ENCODE measurements around the gene DOK7. TPM values are rescaled to one million over a fixed set of nuclear protein-coding genes. Genes with fewer than 3 reads are reported as not detected.

The DOK7 gene
- total and polyA plus RNA-seq, 4 donors, result 0.13 to 0.84 (median 0.46) TPM

DNA sequence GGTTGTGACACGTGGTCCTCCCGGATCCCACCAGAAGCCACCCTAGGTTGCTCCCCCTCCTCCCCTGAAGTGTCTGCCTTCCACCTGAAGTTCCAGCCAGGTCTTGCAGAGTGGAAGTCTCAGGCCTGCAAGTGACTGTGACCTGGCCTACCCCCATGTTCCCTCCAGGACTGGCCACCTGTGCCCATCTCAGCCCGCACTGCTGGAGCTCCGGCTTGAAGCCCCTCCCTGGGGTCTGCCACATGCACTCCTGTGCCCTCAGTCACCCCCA is 27.5 kb upstream of the DOK7 start:
- no peak overlapping the region for H3K9ac ChIP-seq (ENCODE audit: low read depth in 1 of 2, low read length in 2 of 2)
- TF ChIP-seq EGR1 (IDR thresholded peaks at IDR 0.05; ENCODE audit: low read depth in 2 of 2) (no peak), FOXA1 (IDR thresholded peaks at IDR 0.05) (no peak), SP1 (IDR thresholded peaks at IDR 0.05) (no peak), YY1 (IDR thresholded peaks at IDR 0.05) (no peak), JUND (IDR thresholded peaks at IDR 0.05) (no peak), FOXA2 (IDR thresholded peaks at IDR 0.05) (no peak), GABPA (IDR thresholded peaks at IDR 0.05 in 1 of 2, conservative IDR thresholded peaks at IDR 0.05 in 1 of 2) (no peak), HNF4A (conservative IDR thresholded peaks at IDR 0.05) (no peak), HNF4G (IDR thresholded peaks at IDR 0.05) (no peak), TAF1 (conservative IDR thresholded peaks at IDR 0.05) (no peak)
- TF ChIP-seq, protein P1, sequence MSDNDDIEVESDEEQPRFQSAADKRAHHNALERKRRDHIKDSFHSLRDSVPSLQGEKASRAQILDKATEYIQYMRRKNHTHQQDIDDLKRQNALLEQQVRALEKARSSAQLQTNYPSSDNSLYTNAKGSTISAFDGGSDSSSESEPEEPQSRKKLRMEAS (IDR thresholded peaks at IDR 0.05), result no peak
- TF ChIP-seq, protein P2, sequence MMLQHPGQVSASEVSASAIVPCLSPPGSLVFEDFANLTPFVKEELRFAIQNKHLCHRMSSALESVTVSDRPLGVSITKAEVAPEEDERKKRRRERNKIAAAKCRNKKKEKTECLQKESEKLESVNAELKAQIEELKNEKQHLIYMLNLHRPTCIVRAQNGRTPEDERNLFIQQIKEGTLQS (IDR thresholded peaks at IDR 0.05), result no peak
- TF ChIP-seq, protein P3, sequence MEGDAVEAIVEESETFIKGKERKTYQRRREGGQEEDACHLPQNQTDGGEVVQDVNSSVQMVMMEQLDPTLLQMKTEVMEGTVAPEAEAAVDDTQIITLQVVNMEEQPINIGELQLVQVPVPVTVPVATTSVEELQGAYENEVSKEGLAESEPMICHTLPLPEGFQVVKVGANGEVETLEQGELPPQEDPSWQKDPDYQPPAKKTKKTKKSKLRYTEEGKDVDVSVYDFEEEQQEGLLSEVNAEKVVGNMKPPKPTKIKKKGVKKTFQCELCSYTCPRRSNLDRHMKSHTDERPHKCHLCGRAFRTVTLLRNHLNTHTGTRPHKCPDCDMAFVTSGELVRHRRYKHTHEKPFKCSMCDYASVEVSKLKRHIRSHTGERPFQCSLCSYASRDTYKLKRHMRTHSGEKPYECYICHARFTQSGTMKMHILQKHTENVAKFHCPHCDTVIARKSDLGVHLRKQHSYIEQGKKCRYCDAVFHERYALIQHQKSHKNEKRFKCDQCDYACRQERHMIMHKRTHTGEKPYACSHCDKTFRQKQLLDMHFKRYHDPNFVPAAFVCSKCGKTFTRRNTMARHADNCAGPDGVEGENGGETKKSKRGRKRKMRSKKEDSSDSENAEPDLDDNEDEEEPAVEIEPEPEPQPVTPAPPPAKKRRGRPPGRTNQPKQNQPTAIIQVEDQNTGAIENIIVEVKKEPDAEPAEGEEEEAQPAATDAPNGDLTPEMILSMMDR (IDR thresholded peaks at IDR 0.05; ENCODE audit: low read depth, low read length, missing input control), result no peak
- TF ChIP-seq, protein P4, sequence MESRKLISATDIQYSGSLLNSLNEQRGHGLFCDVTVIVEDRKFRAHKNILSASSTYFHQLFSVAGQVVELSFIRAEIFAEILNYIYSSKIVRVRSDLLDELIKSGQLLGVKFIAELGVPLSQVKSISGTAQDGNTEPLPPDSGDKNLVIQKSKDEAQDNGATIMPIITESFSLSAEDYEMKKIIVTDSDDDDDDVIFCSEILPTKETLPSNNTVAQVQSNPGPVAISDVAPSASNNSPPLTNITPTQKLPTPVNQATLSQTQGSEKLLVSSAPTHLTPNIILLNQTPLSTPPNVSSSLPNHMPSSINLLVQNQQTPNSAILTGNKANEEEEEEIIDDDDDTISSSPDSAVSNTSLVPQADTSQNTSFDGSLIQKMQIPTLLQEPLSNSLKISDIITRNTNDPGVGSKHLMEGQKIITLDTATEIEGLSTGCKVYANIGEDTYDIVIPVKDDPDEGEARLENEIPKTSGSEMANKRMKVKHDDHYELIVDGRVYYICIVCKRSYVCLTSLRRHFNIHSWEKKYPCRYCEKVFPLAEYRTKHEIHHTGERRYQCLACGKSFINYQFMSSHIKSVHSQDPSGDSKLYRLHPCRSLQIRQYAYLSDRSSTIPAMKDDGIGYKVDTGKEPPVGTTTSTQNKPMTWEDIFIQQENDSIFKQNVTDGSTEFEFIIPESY (IDR thresholded peaks at IDR 0.05), result no peak
- no peak for DNase-seq (ENCODE audit: low spot score)

DNA sequence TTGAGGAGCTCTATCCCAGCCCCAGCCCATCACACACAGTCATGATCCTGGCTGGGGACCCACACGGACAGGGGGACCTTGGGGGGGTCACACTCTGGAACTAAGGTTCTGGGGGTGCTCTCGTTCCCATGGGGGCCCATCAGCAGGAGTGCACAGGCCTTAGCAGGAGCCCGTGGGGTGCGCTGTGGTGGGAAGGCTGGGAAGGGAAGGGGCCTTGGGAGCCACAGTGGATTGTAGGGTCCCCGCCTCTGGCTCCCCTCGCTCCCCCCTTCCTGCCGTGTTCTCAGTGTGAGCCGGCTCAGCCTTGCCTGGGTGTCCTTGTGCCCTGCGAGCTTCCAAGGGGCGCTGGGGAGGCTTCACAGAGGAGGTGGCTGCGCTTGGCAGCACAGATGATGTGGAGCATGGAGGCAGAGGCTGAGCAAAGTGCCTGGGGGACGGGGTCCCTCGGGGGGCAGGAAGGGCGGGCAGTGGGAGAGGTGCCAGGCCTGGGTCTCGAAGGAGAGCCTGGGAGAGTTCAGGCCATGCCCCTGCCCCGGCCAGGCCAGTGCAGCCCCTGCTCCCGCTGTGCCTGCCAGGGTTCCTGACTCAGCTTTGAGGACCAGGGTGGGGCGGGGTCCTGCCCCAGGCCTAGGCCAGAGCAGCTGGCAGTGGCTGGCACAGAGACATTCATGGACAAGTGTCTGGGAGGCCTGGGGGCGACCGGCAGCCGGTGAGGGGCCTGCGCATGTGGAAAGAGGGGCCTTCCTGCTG is 26.9 kb upstream of the DOK7 start:
- H3K27ac ChIP-seq (ENCODE audit: low read depth in 1 of 2, low read length in 2 of 2), result no peak overlapping the region
- H3K36me3 ChIP-seq (ENCODE audit: control insufficient read depth in 4 of 4, insufficient read depth in 3 of 4, low read depth in 1 of 4, low read length in 3 of 4), result peaks cover 0 to 3% (median 1%) of the 10 kb centered on the region in 4 donors
- WGBS, result 91% methylated on average over 22 of the region's 22 CpGs
- peaks cover 0 to 4% (median 3%) of the 10 kb centered on the region in 4 donors for H3K4me1 ChIP-seq (ENCODE audit: control insufficient read depth in 4 of 4, insufficient read depth in 4 of 4, low read length in 3 of 4)
- H3K27me3 ChIP-seq (ENCODE audit: control insufficient read depth in 4 of 4, insufficient read depth in 4 of 4, low read length in 3 of 4), result no peaks in the 10 kb centered on the region
- no peak for DNase-seq (ENCODE audit: low spot score)
- H3K9me3 ChIP-seq (ENCODE audit: control insufficient read depth in 4 of 4, low read length in 3 of 4), result no peaks in the 10 kb centered on the region
- H3K4me3 ChIP-seq (ENCODE audit: low read depth in 1 of 3, low read length in 3 of 3), result no peak overlapping the region
- H3K9ac ChIP-seq (ENCODE audit: low read depth in 1 of 2, low read length in 2 of 2), result no peak overlapping the region
- TF ChIP-seq, protein P5, sequence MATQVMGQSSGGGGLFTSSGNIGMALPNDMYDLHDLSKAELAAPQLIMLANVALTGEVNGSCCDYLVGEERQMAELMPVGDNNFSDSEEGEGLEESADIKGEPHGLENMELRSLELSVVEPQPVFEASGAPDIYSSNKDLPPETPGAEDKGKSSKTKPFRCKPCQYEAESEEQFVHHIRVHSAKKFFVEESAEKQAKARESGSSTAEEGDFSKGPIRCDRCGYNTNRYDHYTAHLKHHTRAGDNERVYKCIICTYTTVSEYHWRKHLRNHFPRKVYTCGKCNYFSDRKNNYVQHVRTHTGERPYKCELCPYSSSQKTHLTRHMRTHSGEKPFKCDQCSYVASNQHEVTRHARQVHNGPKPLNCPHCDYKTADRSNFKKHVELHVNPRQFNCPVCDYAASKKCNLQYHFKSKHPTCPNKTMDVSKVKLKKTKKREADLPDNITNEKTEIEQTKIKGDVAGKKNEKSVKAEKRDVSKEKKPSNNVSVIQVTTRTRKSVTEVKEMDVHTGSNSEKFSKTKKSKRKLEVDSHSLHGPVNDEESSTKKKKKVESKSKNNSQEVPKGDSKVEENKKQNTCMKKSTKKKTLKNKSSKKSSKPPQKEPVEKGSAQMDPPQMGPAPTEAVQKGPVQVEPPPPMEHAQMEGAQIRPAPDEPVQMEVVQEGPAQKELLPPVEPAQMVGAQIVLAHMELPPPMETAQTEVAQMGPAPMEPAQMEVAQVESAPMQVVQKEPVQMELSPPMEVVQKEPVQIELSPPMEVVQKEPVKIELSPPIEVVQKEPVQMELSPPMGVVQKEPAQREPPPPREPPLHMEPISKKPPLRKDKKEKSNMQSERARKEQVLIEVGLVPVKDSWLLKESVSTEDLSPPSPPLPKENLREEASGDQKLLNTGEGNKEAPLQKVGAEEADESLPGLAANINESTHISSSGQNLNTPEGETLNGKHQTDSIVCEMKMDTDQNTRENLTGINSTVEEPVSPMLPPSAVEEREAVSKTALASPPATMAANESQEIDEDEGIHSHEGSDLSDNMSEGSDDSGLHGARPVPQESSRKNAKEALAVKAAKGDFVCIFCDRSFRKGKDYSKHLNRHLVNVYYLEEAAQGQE (IDR thresholded peaks at IDR 0.05), result no peak
- TF ChIP-seq NR2F2 (IDR thresholded peaks at IDR 0.05) (no peak), FOXA2 (IDR thresholded peaks at IDR 0.05) (no peak), EGR1 (IDR thresholded peaks at IDR 0.05; ENCODE audit: low read depth in 2 of 2) (no peak), GABPA (IDR thresholded peaks at IDR 0.05 in 1 of 2, conservative IDR thresholded peaks at IDR 0.05 in 1 of 2) (no peak), HNF4A (conservative IDR thresholded peaks at IDR 0.05) (no peak), YY1 (IDR thresholded peaks at IDR 0.05) (no peak), TAF1 (conservative IDR thresholded peaks at IDR 0.05) (no peak), HNF4G (IDR thresholded peaks at IDR 0.05) (no peak), RAD21 (IDR thresholded peaks at IDR 0.05) (no peak), RXRA (IDR thresholded peaks at IDR 0.05) (no peak)
- TF ChIP-seq, protein P3 (IDR thresholded peaks at IDR 0.05; ENCODE audit: low read depth, low read length, missing input control), result no peak
- TF ChIP-seq, protein P2 (IDR thresholded peaks at IDR 0.05), result no peak
- TF ChIP-seq, protein P4 (IDR thresholded peaks at IDR 0.05), result no peak

More for the DNA sequence above, 27.5 kb upstream of the DOK7 start:
- Histone ChIP-seq H3K4me3 (ENCODE audit: low read depth in 1 of 3, low read length in 3 of 3) (no peak overlapping the region), H3K9me3 (ENCODE audit: control insufficient read depth in 4 of 4, low read length in 3 of 4) (no peaks in the 10 kb centered on the region), H3K36me3 (ENCODE audit: control insufficient read depth in 4 of 4, insufficient read depth in 3 of 4, low read depth in 1 of 4, low read length in 3 of 4) (peaks cover 0 to 3% (median 3%) of the 10 kb centered on the region in 4 donors), H3K4me1 (ENCODE audit: control insufficient read depth in 4 of 4, insufficient read depth in 4 of 4, low read length in 3 of 4) (no peaks in the 10 kb centered on the region), H3K27ac (ENCODE audit: low read depth in 1 of 2, low read length in 2 of 2) (no peak overlapping the region), H3K27me3 (ENCODE audit: control insufficient read depth in 4 of 4, insufficient read depth in 4 of 4, low read length in 3 of 4) (no peaks in the 10 kb centered on the region)
- WGBS, result 89% methylated on average over 4 of the region's 4 CpGs
